ENCODE measurements around the gene TMEM18.

- TF ChIP-seq POLR2A (IDR thresholded peaks at IDR 0.05) (no peak), CTCF (IDR thresholded peaks at IDR 0.05) (no peak), POLR2AphosphoS5 (IDR thresholded peaks at IDR 0.05) (no peak)
These were observed 19.9 kb upstream of the TMEM18 start for GRCh38 chr2:696999-697627.
